Stimulated activated CD8-positive, alpha-beta memory T cell treated with anti-CD3 and anti-CD28 coated beads, Interleukin-4, amount 100 ng/mL, for 1 hour (primary cell): ENCODE measurements around the gene KLHL5.

Experiments
- DNase-seq, 2 donors: peaks; one replicate each; pipeline ENCODE4 v3.0.0-alpha.2; 2020; ENCODE audit warnings: low read depth in 2 of 2, low spot score in 1 of 2

Gene KLHL5

GRCh38 chr4:39043861-39044363, 18.1 kb upstream of the KLHL5 start:
- no peak for DNase-seq

GRCh38 chr4:39044364-39044955, 17.6 kb upstream of the KLHL5 start:
- peak; percentile 82 to 90 for DNase-seq

- no peak for DNase-seq
These were observed 16.8 kb upstream of the KLHL5 start for GRCh38 chr4:39044956-39045826.

- DNase-seq = no peak
These were observed 16.2 kb upstream of the KLHL5 start for GRCh38 chr4:39045827-39046221.

- DNase-seq = no peak
These were observed 15.8 kb upstream of the KLHL5 start for GRCh38 chr4:39046249-39046648.

- DNase-seq = no peak
These were observed 14.4 kb upstream of the KLHL5 start for GRCh38 chr4:39047681-39048080.

- DNase-seq = no peak
These were observed 13.7 kb upstream of the KLHL5 start for GRCh38 chr4:39048311-39048710.

GRCh38 chr4:39050590-39050989, 11.4 kb upstream of the KLHL5 start:
- DNase-seq = no peak

GRCh38 chr4:39051492-39051891, 10.5 kb upstream of the KLHL5 start:
- no peak for DNase-seq

GRCh38 chr4:39053983-39054382, 8.0 kb upstream of the KLHL5 start:
- DNase-seq = no peak

- no peak for DNase-seq
These were observed 7.5 kb upstream of the KLHL5 start for GRCh38 chr4:39054497-39054896.

GRCh38 chr4:39056023-39056422, 6.0 kb upstream of the KLHL5 start:
- no peak for DNase-seq

- DNase-seq = no peak
These were observed 575 bp upstream of the KLHL5 start for GRCh38 chr4:39061457-39061856.

- no peak for DNase-seq
These were observed 702 bp downstream of the KLHL5 start for GRCh38 chr4:39062770-39063097.

- no peak for DNase-seq
These were observed 1.4 kb downstream of the KLHL5 start for GRCh38 chr4:39063430-39063829.

GRCh38 chr4:39066371-39066770, 4.3 kb downstream of the KLHL5 start:
- DNase-seq = no peak

GRCh38 chr4:39067031-39067430, 5.0 kb downstream of the KLHL5 start:
- no peak for DNase-seq

GRCh38 chr4:39067451-39067850, 5.4 kb downstream of the KLHL5 start:
- DNase-seq = no peak

- DNase-seq = no peak
These were observed 6.9 kb downstream of the KLHL5 start for GRCh38 chr4:39068907-39069306.

GRCh38 chr4:39078829-39079228, 16.8 kb downstream of the KLHL5 start:
- DNase-seq = no peak

GRCh38 chr4:39083164-39083563, 21.1 kb downstream of the KLHL5 start:
- no peak for DNase-seq

GRCh38 chr4:39085891-39086290, 23.9 kb downstream of the KLHL5 start:
- no peak for DNase-seq

- DNase-seq = no peak
These were observed 34.8 kb downstream of the KLHL5 start for GRCh38 chr4:39096847-39097246.
